Omental fat pad (tissue), 4 donors: Measurements from ENCODE around the gene TGFBR2. TPM values are rescaled to one million over a fixed set of nuclear protein-coding genes. Genes with fewer than 3 reads are reported as not detected.

ENCODE experiments used
- ATAC-seq: fragments of 150-250 bp; one replicate; pipeline ENCODE4 v1.9.1; 2016; ENCODE audit warnings: mild to moderate bottlenecking, moderate library complexity; ENCODE audit not compliant: low FRiP score
- DNase-seq: peaks from one replicate; pipeline ENCODE4 v3.0.0-alpha.2; 2019; ENCODE audit warnings: low spot score
- CTCF ChIP-seq, 3 donors: fragments of 450-650 bp; IDR thresholded peaks; one replicate each; pipeline ENCODE4 v1.5.1; 2016 to 2017; ENCODE audit warnings: antibody characterized with exemption in 3 of 3, mild to moderate bottlenecking in 3 of 3, moderate library complexity in 2 of 3
- total RNA-seq, 4 donors: library from RNA; depleted of rRNA; stranded (reverse); fragments of >200 nt; gene quantifications; one replicate each; pipeline ENCODE4 v1.1.0, GENCODE V29; 2016

Gene TGFBR2
- total RNA-seq, 4 donors from 2014 or later: 281 to 587 (median 369) TPM

GRCh38 chr3:30721314-30721634, 114.9 kb downstream of the TGFBR2 start:
- no peak for TF ChIP-seq CTCF (IDR thresholded peaks at IDR 0.05)
- DNase-seq (no peak), ATAC-seq (no peak)

- no peak for TF ChIP-seq CTCF (IDR thresholded peaks at IDR 0.05)
- no peak for ATAC-seq
- no peak for DNase-seq
These were observed 116.8 kb downstream of the TGFBR2 start for GRCh38 chr3:30723211-30723610.

GRCh38 chr3:30724863-30725262, 118.5 kb downstream of the TGFBR2 start:
- TF ChIP-seq CTCF (IDR thresholded peaks at IDR 0.05): no peak

GRCh38 chr3:30728143-30728542, 121.7 kb downstream of the TGFBR2 start:
- ATAC-seq (no peak), DNase-seq (no peak)
- TF ChIP-seq CTCF (IDR thresholded peaks at IDR 0.05): no peak

More at GRCh38 chr3:30724863-30725262, 118.5 kb downstream of the TGFBR2 start:
- ATAC-seq (no peak), DNase-seq (no peak)

- TF ChIP-seq CTCF (IDR thresholded peaks at IDR 0.05): no peak
- ATAC-seq (no peak), DNase-seq (no peak)
These were observed 123.1 kb downstream of the TGFBR2 start for GRCh38 chr3:30729512-30729911.

- TF ChIP-seq CTCF (IDR thresholded peaks at IDR 0.05): no peak
- no peak for ATAC-seq
These were observed 123.5 kb downstream of the TGFBR2 start for GRCh38 chr3:30729936-30730335.

GRCh38 chr3:30730967-30731366, 124.6 kb downstream of the TGFBR2 start:
- TF ChIP-seq CTCF (IDR thresholded peaks at IDR 0.05): no peak
- DNase-seq (no peak), ATAC-seq (no peak)

More at GRCh38 chr3:30729936-30730335, 123.5 kb downstream of the TGFBR2 start:
- DNase-seq: no peak
